Caki2 (cell line): ENCODE measurements around the gene ZNF316. TPM values are rescaled to one million over a fixed set of nuclear protein-coding genes. Genes with fewer than 3 reads are reported as not detected.
"Not testable (repeated sequence)": the region's sequence is repeated elsewhere in the genome, so short reads cannot be mapped to it uniquely, and the experiment has no call there.

Experiments used
- DNase-seq: peaks from one replicate; pipeline ENCODE4 v3.0.0-alpha.2; 2015; ENCODE audit warnings: low read depth
- in situ Hi-C: cut with HindIII; loops from 2 replicates; pipeline ENCODE4 v1.10.0; 2016; ENCODE audit warnings: low sequenced_read_pairs, low pct_unique_long_range_greater_than_20kb, mixed read lengths
- total RNA-seq: library from RNA; depleted of rRNA; stranded (reverse); fragments of >200 nt; shearing (Covaris generic); gene quantifications from 2 replicates; pipeline ENCODE4 v1.2.3, GENCODE V29; 2014; ENCODE audit warnings: low replicate concordance; rRNA removed

ZNF316 gene
- total RNA-seq, 1 experiment from 2014 or later, result 21.2 TPM

DNA sequence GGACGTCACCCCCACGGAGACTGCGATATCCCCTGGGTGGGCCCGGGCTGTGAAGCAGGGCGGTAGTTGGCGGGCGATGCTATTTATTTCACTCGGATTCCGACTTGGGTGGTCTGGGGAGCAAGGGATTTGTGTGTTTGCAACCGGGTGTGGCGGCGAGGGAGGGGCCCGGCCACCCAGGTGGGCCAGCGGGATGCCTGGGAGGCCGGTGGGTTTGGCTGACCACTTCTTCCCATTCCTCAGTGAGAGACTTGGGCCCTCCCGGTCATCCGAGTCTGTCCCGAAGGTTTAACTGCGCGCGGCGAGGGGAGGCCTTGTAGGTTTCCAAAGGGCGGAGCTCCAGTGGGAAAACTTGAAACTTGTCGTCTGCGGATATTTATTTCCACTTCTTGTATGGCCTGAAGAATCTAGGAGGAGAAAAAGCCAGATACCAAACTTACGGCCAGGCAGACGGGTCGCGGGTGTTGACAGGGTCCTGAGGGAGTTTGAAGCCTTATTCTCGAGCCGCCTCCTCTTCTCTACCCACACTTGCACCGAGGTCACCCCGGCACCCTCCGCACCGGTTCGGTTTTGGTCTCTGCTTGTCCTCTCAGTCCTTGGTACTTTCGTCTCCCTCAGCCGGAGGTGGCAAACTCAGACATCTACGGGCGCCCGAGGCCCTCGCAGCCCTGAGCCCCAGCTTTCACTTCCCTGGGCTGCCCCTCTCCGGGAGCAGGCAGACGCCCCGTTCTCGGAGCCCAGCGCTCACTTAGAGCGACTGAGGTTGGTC lies 17.9 kb downstream of the ZNF316 start:
- DNase-seq, result no peak
- in situ Hi-C loops, result no loop called here

DNA sequence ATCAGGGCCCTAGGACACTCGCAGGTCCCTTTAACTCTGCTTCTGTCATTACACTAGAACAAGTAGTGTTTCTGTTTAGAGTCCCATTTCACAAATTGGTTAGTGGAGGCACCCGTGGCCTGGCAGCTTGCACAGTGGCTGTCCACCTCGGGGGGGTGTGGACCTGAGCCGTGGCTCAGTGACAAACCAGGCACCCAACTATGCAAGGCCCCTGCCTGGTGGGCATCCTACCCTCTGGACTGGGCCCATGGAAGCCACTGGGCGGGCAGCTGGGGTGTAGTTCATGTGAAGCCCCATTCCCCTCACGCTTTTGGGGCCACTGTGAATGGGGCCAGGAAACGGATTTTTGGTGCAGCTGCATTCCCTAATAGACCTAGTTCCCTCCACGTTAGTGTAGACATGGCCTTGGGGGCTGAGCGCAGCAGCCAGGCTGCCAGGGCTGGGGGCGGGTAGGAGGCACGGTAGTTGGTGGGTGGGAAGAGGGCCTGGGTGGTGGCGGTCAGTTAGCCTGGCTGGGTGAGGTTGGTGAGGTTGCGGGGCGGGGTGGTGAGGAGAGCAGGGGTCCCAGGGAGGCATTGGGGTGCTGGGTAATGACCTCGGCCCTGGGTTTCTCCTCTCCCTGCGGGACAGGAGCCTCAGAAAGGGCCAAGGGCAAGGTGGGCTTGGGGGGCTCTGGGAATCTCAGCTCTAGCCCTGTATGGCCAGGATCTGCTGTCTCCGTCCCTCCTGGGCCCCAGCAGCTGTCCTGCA lies 18.7 kb downstream of the ZNF316 start:
- DNase-seq, result no peak

DNA sequence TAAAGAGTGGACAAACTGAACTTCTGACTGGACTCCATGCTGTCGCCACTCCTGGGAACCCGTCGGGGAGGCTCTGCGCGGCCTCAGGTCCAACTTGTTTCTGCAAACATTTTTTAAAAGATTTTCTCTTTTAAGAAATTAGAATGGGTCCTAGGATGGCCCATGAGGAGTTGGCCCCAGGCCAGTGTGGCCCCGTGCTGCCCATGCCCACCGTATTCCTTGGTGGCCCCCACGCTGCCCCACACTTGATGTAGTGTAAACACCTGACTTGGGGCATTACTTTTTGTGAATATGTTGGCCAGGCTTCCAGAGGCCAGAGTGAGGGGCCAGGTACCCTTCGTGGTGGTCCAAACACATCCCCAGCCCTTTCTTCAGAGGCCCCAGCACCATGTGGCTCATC lies 19.3 kb downstream of the ZNF316 start:
- no peak for DNase-seq
- in situ Hi-C loops, result no loop called here

More for the DNA sequence above, 18.7 kb downstream of the ZNF316 start:
- in situ Hi-C loops, result no loop called here

DNA sequence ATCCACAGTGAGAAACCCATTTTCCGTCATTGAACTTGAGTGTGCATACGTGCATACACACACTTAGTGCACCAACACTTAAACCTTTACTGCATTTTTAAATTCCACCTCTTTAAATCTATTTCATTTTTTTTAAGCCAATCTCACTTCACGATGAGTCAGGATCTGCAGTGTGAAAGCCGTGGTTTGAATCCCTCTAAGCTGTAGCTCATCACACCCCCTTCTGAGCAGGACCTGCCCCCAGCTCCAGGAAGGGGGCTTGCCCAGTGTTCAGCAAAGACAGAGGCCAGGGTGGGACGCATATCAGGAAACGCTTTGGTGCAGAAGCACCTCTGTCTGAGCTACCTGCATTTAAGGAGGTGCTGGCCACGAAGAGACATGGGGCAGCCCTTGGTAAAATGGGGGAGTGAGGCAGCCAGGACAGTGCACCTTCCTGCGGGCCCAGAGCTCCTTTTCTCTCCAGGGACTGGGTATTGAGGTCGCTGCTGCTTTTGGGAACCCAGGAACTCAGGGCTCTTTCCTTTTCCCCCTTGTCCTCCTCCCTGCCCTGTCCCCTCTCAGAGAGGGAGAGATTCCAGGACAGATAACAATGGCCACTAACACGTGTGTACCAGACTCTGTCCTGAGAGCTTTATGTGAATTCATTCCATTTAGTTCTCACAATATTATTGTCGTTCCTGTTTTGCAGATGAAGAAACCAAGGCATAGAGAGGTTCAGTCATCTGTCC lies 21.7 kb downstream of the ZNF316 start:
- in situ Hi-C loops, result no loop called here
- DNase-seq, result no peak

DNA sequence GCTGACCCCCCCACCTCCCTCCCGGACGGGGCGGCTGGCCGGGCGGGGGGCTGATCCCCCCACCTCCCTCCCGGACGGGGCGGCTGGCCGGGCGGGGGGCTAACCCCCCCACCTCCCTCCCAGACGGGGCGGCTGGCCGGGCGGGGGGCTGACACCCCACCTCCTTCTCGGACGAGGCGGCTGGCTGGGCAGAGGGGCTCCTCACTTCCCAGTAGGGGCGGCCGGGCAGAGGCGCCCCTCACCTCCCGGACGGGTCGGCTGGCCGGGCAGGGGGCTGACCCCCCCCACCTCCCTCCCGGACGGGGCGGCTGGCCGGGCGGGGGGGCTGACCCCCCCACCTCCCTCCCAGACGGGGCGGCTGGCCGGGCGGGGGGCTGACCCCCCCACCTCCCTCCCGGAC lies 33.7 kb downstream of the ZNF316 start:
- DNase-seq, in situ Hi-C loops: not testable (repeated sequence)

DNA sequence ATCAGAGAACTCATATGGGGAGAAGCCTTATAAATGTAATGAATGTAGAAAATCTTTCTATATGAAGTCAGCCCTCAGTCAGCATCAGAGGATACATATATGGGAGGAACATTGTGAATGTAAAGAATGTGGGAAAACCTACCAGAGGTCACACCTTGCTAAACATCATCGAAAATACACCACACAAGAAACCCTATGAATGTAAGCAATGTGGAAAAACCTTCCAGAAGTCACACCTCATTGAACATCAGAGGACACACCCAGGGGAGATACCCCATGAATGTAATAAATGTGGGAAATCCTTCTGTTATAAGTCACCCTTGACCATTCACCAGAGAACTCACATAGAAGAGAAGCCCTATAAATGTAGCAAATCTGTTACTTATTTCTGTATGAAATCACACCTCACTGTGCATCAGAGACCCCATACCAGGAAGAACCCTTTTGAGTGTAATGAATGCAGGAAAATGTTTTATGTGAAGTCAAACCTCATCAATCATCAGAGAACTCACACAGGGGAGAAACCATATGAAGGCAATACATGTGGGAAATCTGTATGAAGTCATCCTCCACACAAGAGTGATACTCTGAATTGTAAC lies 38.8 kb downstream of the ZNF316 start:
- in situ Hi-C loops, result no loop called here

DNA sequence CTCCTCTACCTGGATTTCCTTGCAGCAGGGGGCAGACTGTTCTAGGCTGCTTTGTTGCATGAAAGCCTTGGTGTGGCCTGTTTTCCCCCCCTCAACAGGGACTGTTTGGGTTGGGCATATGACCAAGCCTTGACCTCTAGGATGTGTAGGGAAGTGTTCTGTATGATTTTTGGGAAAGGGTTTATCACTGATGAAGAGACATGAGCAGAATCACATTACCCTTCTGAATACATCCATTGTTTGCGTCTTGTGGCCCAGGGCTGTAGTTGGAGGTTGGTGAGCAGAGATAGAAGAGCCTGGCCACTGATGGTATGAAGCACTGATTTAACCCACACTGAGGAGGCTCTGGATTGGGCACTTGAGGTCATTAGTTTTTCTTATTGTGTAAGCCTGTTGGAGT lies 43.0 kb downstream of the ZNF316 start:
- in situ Hi-C loops, result no loop called here
- DNase-seq, result no peak

More for the DNA sequence above, 38.8 kb downstream of the ZNF316 start:
- peak; percentile 36 for DNase-seq

DNA sequence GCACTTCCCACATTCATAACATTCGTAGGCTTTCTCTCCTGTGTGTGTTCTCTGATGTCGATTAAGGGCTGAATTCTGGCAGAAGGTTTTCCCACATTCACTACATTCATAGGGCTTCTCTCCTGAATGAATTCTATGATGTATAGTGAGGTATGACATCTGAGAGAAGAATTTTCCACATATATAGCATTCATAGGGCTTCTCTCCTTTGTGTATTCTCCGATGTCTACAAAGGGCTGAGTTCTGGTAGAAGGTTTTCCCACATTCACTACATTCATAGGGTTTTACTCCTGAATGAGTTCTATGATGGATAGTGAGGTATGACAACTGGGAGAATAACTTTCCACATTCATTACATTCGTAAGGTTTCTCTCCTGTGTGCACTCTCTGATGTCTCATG lies 54.0 kb downstream of the ZNF316 start:
- in situ Hi-C loops, result no loop called here
- DNase-seq, result peak; percentile 33

DNA sequence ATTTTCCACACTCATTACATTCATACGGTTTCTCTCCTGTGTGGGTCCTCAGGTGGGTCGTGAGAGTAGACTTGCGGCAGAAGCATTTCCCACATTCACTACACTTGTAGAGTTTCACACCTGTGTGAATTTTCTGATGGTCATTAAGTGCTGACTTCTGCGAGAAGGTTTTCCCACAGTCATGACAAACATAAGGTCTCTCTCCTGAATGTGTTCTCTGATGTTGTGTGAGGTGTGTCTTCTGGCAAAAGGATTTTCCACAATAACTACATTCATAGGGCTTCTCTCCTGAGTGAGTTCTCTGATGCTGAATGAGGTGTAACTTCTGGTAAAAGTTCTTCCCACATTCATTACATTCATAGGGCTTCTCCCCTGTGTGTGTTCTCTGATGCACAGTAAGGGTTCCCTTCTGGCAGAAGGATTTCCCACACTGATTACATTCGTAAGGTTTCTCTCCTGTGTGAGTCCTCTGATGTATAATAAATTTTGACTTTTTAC lies 54.5 kb downstream of the ZNF316 start:
- peak; percentile 47 for DNase-seq
- in situ Hi-C loops, result no loop called here

DNA sequence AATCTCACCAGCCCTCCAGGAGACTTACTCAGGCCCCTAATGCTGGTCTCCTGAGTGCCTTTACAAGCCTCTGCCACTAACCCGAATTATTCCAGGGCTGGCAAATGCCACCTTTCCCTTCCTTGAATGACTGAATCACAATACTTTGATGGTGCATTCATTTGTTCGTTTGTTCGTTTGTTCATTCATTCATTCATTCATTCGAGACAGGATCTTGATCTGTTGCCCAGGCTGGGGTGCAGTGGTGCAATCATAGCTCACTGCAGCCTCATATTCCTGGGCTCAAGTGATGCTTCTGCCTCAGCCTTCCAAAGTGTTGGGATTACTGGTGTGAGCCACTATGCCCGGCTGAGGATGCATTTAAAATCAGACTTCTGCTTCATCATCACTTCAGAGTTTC lies 63.7 kb downstream of the ZNF316 start:
- no peak for DNase-seq
- in situ Hi-C loops, result no loop called here

DNA sequence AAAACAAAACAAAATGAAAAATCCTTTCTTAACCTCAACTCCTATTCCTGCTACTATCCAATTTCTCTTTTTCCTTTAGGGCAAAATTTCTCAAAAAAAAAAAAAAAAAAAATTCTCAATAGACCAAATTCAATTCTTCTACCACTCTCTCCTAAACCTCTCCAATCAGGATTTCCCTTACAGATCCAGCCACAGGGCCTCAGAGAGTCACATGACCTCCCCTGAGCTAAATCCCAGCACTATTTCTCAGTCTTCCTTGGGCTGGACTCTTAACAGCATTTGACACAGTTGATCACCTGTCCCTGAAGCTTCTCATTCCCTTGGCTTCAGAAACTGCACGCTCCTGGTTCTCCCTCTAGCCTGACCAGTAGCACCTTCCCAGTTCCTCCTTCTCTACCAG lies 64.7 kb downstream of the ZNF316 start:
- no peak for DNase-seq
- in situ Hi-C loops, result no loop called here

Other genes starting within 250 kb of the ZNF316 start
- gene DAGLB, start 189.4 kb upstream of the ZNF316 start, total RNA-seq, result 9.1 and 15.0 TPM in 2 replicates
- 230 and 259 TPM in 2 replicates for gene KDELR2, start 153.2 kb upstream of the ZNF316 start, total RNA-seq
- not detected in 2 replicates for gene GRID2IP, start 85.9 kb upstream of the ZNF316 start, total RNA-seq
- gene ZDHHC4, start 59.9 kb upstream of the ZNF316 start, total RNA-seq, result 103 and 129 TPM in 2 replicates
- gene INTS15, start 47.3 kb upstream of the ZNF316 start, total RNA-seq, result 11.3 and 19.7 TPM in 2 replicates
- gene ZNF853, start 21.7 kb upstream of the ZNF316 start, total RNA-seq, result not detected in 2 replicates
- gene ZNF12, start 69.6 kb downstream of the ZNF316 start, total RNA-seq, result 7.2 and 8.9 TPM in 2 replicates
- 0.10 and 0.14 TPM in 2 replicates for gene RSPH10B2, start 116.8 kb downstream of the ZNF316 start, total RNA-seq
- gene CCZ1B, start 189.0 kb downstream of the ZNF316 start, total RNA-seq, result 35.7 and 86.9 TPM in 2 replicates